SK-N-SH (cell line): Measurements from ENCODE around the gene PLXND1. TPM values are rescaled to one million over a fixed set of nuclear protein-coding genes. Genes with fewer than 3 reads are reported as not detected.

Source experiments
- CTCF ChIA-PET: fragments of 300-600, 350-600 bp; formaldehyde crosslinking; extraction: SDS; loops from one replicate; lab custom pipeline; 2021; lab: Yijun Ruan, JAX
- POLR2A ChIA-PET: fragments of 350-600 bp; sonication (Branson Sonifier 250); formaldehyde crosslinking; extraction: SDS; loops from one replicate; lab custom pipeline; 2020; ENCODE audit warnings: antibody characterized with exemption, inconsistent platforms; lab: Yijun Ruan, JAX
- DNase-seq: peaks from one replicate; pipeline ENCODE4 v3.0.0; 2012
- H2AFZ ChIP-seq: fragments of 200-600 bp; sonication (generic); 2 replicates; pipeline ENCODE4 v1.8.1; 2016; ENCODE audit warnings: antibody characterized with exemption, mild to moderate bottlenecking, low read depth
- H3F3A ChIP-seq: fragments of 200-600 bp; sonication (generic); replicated peaks from 2 replicates; pipeline ENCODE3; 2016; ENCODE audit warnings: antibody characterized with exemption, mild to moderate bottlenecking; ENCODE audit not compliant: insufficient read depth
- H3K27ac ChIP-seq, 2 experiments: fragments of 200-500 bp in 1 of 2; fragments of 200-600 bp in 1 of 2; sonication (Bioruptor generic) in 1 of 2; sonication (generic), shearing (Covaris generic) in 1 of 2; 2 replicates each; pipeline versions ENCODE4 v1.5.1 to v1.6.1; 2014 to 2016; ENCODE audit warnings: low read depth in 2 of 2, inconsistent platforms in 1 of 2, low read length in 1 of 2, mild to moderate bottlenecking in 1 of 2, mixed read lengths in 1 of 2
- H3K27me3 ChIP-seq: fragments of 200-600 bp; sonication (generic), shearing (Covaris generic); 2 replicates; pipeline ENCODE4 v1.6.1; 2016; ENCODE audit warnings: mixed run types; ENCODE audit not compliant: insufficient read depth
- H3K36me3 ChIP-seq, 2 experiments: fragments of 200-500 bp in 1 of 2; fragments of 200-600 bp in 1 of 2; sonication (Bioruptor generic) in 1 of 2; sonication (generic) in 1 of 2; replicated peaks in 1 of 2; 2 replicates each; pipeline versions ENCODE3 to v1.5.1; 2014 to 2016; ENCODE audit warnings: low read length in 1 of 2, mild to moderate bottlenecking in 1 of 2; ENCODE audit not compliant: insufficient read depth in 2 of 2, control insufficient read depth in 1 of 2
- H3K4me1 ChIP-seq, 2 experiments: fragments of 200-500 bp in 1 of 2; fragments of 200-600 bp in 1 of 2; sonication (Bioruptor generic) in 1 of 2; sonication (generic), shearing (Covaris generic) in 1 of 2; 2 replicates each; pipeline versions ENCODE4 v1.5.1 to v1.6.1; 2014 to 2016; ENCODE audit warnings: low read depth in 1 of 2, low read length in 1 of 2, mixed run types in 1 of 2; ENCODE audit not compliant: insufficient read depth in 2 of 2, control insufficient read depth in 1 of 2
- H3K4me2 ChIP-seq: fragments of 200-600 bp; sonication (generic), shearing (Covaris generic); 2 replicates; pipeline ENCODE4 v1.6.1; 2017; ENCODE audit warnings: mixed run types
- H3K4me3 ChIP-seq, 2 experiments: fragments of 200-500 bp in 1 of 2; fragments of 200-600 bp in 1 of 2; sonication (Bioruptor generic) in 1 of 2; sonication (generic), shearing (Covaris generic) in 1 of 2; 2 replicates each; pipeline versions ENCODE4 v1.5.1 to v1.8.1; 2014 to 2016; ENCODE audit warnings: low read depth in 2 of 2, inconsistent platforms in 1 of 2, low read length in 1 of 2, mild to moderate bottlenecking in 1 of 2, mixed read lengths in 1 of 2, moderate library complexity in 1 of 2
- H3K79me2 ChIP-seq: fragments of 200-600 bp; sonication (generic); 2 replicates; pipeline ENCODE4 v1.8.1; 2017; ENCODE audit warnings: mild to moderate bottlenecking; ENCODE audit not compliant: insufficient read depth
- H3K9ac ChIP-seq: fragments of 200-600 bp; sonication (generic); 2 replicates; pipeline ENCODE4 v1.6.1; 2017; ENCODE audit warnings: mixed run types
- H3K9me2 ChIP-seq: fragments of 200-600 bp; sonication (generic); 2 replicates; pipeline ENCODE4 v1.6.1; 2017; ENCODE audit warnings: mixed run types
- H3K9me3 ChIP-seq: fragments of 200-600 bp; sonication (generic); 2 replicates; pipeline ENCODE4 v1.6.1; 2017; ENCODE audit warnings: mixed run types, mild to moderate bottlenecking, moderate library complexity
- H4K20me1 ChIP-seq: fragments of 200-600 bp; sonication (generic); 2 replicates; pipeline ENCODE4 v1.6.1; 2017; ENCODE audit warnings: mild to moderate bottlenecking, mixed run types; ENCODE audit not compliant: insufficient read depth
- ELF1 ChIP-seq: IDR thresholded peaks from 2 replicates; pipeline ENCODE4 v1.4.0; 2012
- EP300 ChIP-seq, 2 experiments: IDR thresholded peaks; 2 replicates each; pipeline versions ENCODE4 v1.4.0 to v1.6.1; 2012; ENCODE audit warnings: borderline replicate concordance in 1 of 2, low read depth in 1 of 2, low read length in 1 of 2
- FOSL2 ChIP-seq: IDR thresholded peaks from 2 replicates; pipeline ENCODE4 v1.4.0; 2012; ENCODE audit warnings: low read depth, mild to moderate bottlenecking, moderate library complexity, borderline replicate concordance
- FOXM1 ChIP-seq: IDR thresholded peaks from 2 replicates; pipeline ENCODE4 v1.4.0; 2012; ENCODE audit warnings: low read depth, mild to moderate bottlenecking
- GATA2 ChIP-seq: sonication (generic); formaldehyde crosslinking; IDR thresholded peaks from 2 replicates; pipeline ENCODE4 v1.5.0; 2020; ENCODE audit warnings: mild to moderate bottlenecking, missing genetic modification reagents
- IRF3 ChIP-seq: fragments of 150-350 bp; IDR thresholded peaks from 2 replicates; pipeline ENCODE4 v1.6.1; 2016; ENCODE audit warnings: mild to moderate bottlenecking, low read depth, low read length
- JUND ChIP-seq: IDR thresholded peaks from 2 replicates; pipeline ENCODE4 v1.4.0; 2012
- MAX ChIP-seq: IDR thresholded peaks from 2 replicates; pipeline ENCODE4 v1.4.0; 2012; ENCODE audit warnings: low read depth
- NFIC ChIP-seq: IDR thresholded peaks from 2 replicates; pipeline ENCODE4 v1.4.0; 2012; ENCODE audit warnings: borderline replicate concordance
- PBX3 ChIP-seq: IDR thresholded peaks from 2 replicates; pipeline ENCODE4; 2012
- RFX5 ChIP-seq: IDR thresholded peaks from 2 replicates; pipeline ENCODE4 v1.6.1; 2012; ENCODE audit warnings: mild to moderate bottlenecking, improper control_type of control experiment, low read length
- TCF12 ChIP-seq: IDR thresholded peaks from 2 replicates; pipeline ENCODE4 v1.4.0; 2012
- USF2 ChIP-seq: fragments of 150-350 bp; IDR thresholded peaks from 2 replicates; pipeline ENCODE4 v1.6.1; 2017; ENCODE audit warnings: antibody characterized with exemption, low read length, low read depth, borderline replicate concordance
- YY1 ChIP-seq: IDR thresholded peaks from 2 replicates; pipeline ENCODE4 v1.4.0; 2012; ENCODE audit warnings: low read depth, mild to moderate bottlenecking
- ZBTB33 ChIP-seq: IDR thresholded peaks from 2 replicates; pipeline ENCODE4 v1.4.0; 2012; ENCODE audit warnings: low read depth, borderline replicate concordance
- WGBS: methylation state at CpG from one replicate; pipeline ENCODE4 v1.1.6; 2017; ENCODE audit warnings: low lambda C conversion rate; 5-methylcytosine and 5-hydroxymethylcytosine counted together
- polyA plus RNA-seq, 3 experiments: library from polyadenylated mRNA; depleted of rRNA; stranded (reverse); fragments of >200 nt; gene quantifications; 2 replicates each; pipeline ENCODE4 v1.2.3, GENCODE V29; 2012

PLXND1 gene
- polyA plus RNA-seq, 1 of the 3 experiments (the other 2 are of a cell fraction): 53.5 TPM

- Histone ChIP-seq H2AFZ (peak overlapping the region; percentile 46; the same call in 1 of the 2 replicates), H3K4me3 (peak overlapping the region; percentile 45 to 66), H3K4me2 (peak overlapping the region; percentile 86), H3K36me3 (no peaks in the 10 kb centered on the region), H3K79me2 (peaks cover 23% of the 10 kb centered on the region), H4K20me1 (peaks cover 14% of the 10 kb centered on the region), H3F3A (peaks cover 17% of the 10 kb centered on the region), H3K9ac (peak overlapping the region; percentile 36; the same call in 1 of the 2 replicates), H3K4me1 (peaks cover 4 to 10% of the 10 kb centered on the region in 2 experiments; a peak in 2 of 4 replicates), H3K27me3 (no peaks in the 10 kb centered on the region), H3K27ac (no peak overlapping the region), H3K9me3 (no peaks in the 10 kb centered on the region), H3K9me2 (no peaks in the 10 kb centered on the region)
- CTCF ChIA-PET: interaction anchor here (1.0 to 2.2 kb wide), 5 partner anchors 12 to 328 kb away, joined by 3 to 10 read pairs (median 4); no protein-coding TSS in a partner anchor
- 0% methylated on average over 6 of the region's 98 CpGs for WGBS
- POLR2A ChIA-PET: no interaction called here
- 0 out of 2 replicates have a peak, but pooled peaks have one; percentile 7 for TF ChIP-seq NFIC
- TF ChIP-seq PBX3: no peak
- DNase-seq: peak; percentile 78
Measured at GRCh38 chr3:129605922-129606635, 397 bp downstream of the PLXND1 start.

GRCh38 chr3:129605203-129605921 is 1.1 kb downstream of the PLXND1 start:
- ChIA-PET CTCF (interaction anchor here (0.6 to 2.2 kb wide), 7 partner anchors 11 to 329 kb away, joined by 3 to 10 read pairs (median 3); no protein-coding TSS in a partner anchor), POLR2A (no interaction called here)
- Histone ChIP-seq H3K27ac (no peak overlapping the region), H3K9me3 (no peaks in the 10 kb centered on the region), H3K9ac (peak overlapping the region; percentile 36; the same call in 1 of the 2 replicates), H3K27me3 (no peaks in the 10 kb centered on the region), H3K9me2 (no peaks in the 10 kb centered on the region), H3K4me1 (peaks cover 4 to 10% of the 10 kb centered on the region in 2 experiments; a peak in 2 of 4 replicates), H3K79me2 (peaks cover 25% of the 10 kb centered on the region), H2AFZ (0 out of 2 replicates have a peak overlapping the region, but pooled peaks have one; percentile 51), H3K4me2 (peak overlapping the region; percentile 86), H3K4me3 (peak overlapping the region; percentile 45 to 66), H3K36me3 (no peaks in the 10 kb centered on the region), H4K20me1 (peaks cover 14% of the 10 kb centered on the region), H3F3A (peaks cover 17% of the 10 kb centered on the region)
- TF ChIP-seq JUND (no peak), TCF12 (no peak), YY1 (no peak), GATA2 (CRISPR knock-in tag) (no peak), EP300 (IDR thresholded peaks at IDR 0.05; ENCODE audit: borderline replicate concordance in 1 of 2, low read depth in 1 of 2, low read length in 1 of 2) (no peak), RFX5 (no peak), IRF3 (no peak), FOSL2 (no peak), MAX (no peak), ZBTB33 (no peak), FOXM1 (no peak), ELF1 (no peak), USF2 (no peak)
- DNase-seq: peak; percentile 78
- WGBS: 4% methylated on average over 16 of the region's 98 CpGs
